Neuronal stem cell (in vitro differentiated cells): ENCODE results near the gene KIF4A.
"Not testable (repeated sequence)": the region's sequence is repeated elsewhere in the genome, so short reads cannot be mapped to it uniquely, and the experiment has no call there.

Experiments
- DNase-seq: peaks from one replicate; pipeline ENCODE4 v3.0.0-alpha.2; 2013; ENCODE audit warnings: low spot score
- H2AFZ ChIP-seq: one replicate; pipeline ENCODE4 v1.6.1; 2013; ENCODE audit warnings: mild to moderate bottlenecking, low read length, inconsistent platforms
- H2AK5ac ChIP-seq: 2 replicates; pipeline ENCODE4 v1.6.1; 2013; ENCODE audit warnings: low read depth, mild to moderate bottlenecking, inconsistent platforms, low read length, moderate library complexity, mixed read lengths
- H2BK120ac ChIP-seq: 2 replicates; pipeline ENCODE4 v1.6.1; 2013; ENCODE audit warnings: low read depth, mild to moderate bottlenecking, inconsistent platforms, low read length, moderate library complexity, mixed read lengths
- H2BK12ac ChIP-seq: one replicate; pipeline ENCODE4 v1.6.1; 2013; ENCODE audit warnings: low read length, inconsistent platforms
- H2BK15ac ChIP-seq: 2 replicates; pipeline ENCODE4 v1.6.1; 2013; ENCODE audit warnings: mild to moderate bottlenecking, low read length, inconsistent platforms, mixed read lengths
- H2BK5ac ChIP-seq: one replicate; pipeline ENCODE4 v1.6.1; 2013; ENCODE audit warnings: inconsistent platforms, mild to moderate bottlenecking, low read length, moderate library complexity
- H3K14ac ChIP-seq: one replicate; pipeline ENCODE4 v1.6.1; 2013; ENCODE audit warnings: low read length, inconsistent platforms
- H3K18ac ChIP-seq: 2 replicates; pipeline ENCODE4 v1.6.1; 2013; ENCODE audit warnings: low read length, inconsistent platforms
- H3K23ac ChIP-seq: 2 replicates; pipeline ENCODE4 v1.6.1; 2013; ENCODE audit warnings: low read depth, mild to moderate bottlenecking, mixed read lengths, low read length, inconsistent platforms; ENCODE audit not compliant: poor library complexity
- H3K27ac ChIP-seq: replicated peaks from 3 replicates; pipeline ENCODE4 v1.5.1; 2013; ENCODE audit warnings: low read length, inconsistent platforms
- H3K27me3 ChIP-seq, 3 experiments: 2 replicates each; pipeline ENCODE4 v1.6.1; 2013; ENCODE audit warnings: low read length in 3 of 3, mild to moderate bottlenecking in 2 of 3, inconsistent platforms in 1 of 3, low read depth in 1 of 3, mixed read lengths in 1 of 3, moderate library complexity in 1 of 3; ENCODE audit not compliant: control insufficient read depth in 3 of 3, insufficient read depth in 3 of 3
- H3K36me3 ChIP-seq, 2 donors: replicated peaks in 1 of 2; 2 replicates each; pipeline ENCODE4 v1.6.1; 2013; ENCODE audit warnings: low read length in 2 of 2; ENCODE audit not compliant: control insufficient read depth in 2 of 2, insufficient read depth in 2 of 2
- H3K4ac ChIP-seq: 2 replicates; pipeline ENCODE4 v1.6.1; 2013; ENCODE audit warnings: inconsistent platforms, mild to moderate bottlenecking, low read length, moderate library complexity
- H3K4me1 ChIP-seq, 2 donors: 1 replicate in 1 of 2; 2 replicates in 1 of 2; pipeline ENCODE4 v1.6.1; 2013; ENCODE audit warnings: low read length in 2 of 2, low read depth in 1 of 2; ENCODE audit not compliant: control insufficient read depth in 2 of 2, insufficient read depth in 1 of 2
- H3K4me2 ChIP-seq: one replicate; pipeline ENCODE4 v1.6.1; 2013; ENCODE audit warnings: mild to moderate bottlenecking, low read length, inconsistent platforms; ENCODE audit not compliant: insufficient read depth, poor library complexity, severe bottlenecking
- H3K4me3 ChIP-seq, 2 donors: 2 replicates each; pipeline ENCODE4 v1.5.1; 2013; ENCODE audit warnings: low read length in 2 of 2, mild to moderate bottlenecking in 2 of 2, inconsistent platforms in 1 of 2, moderate library complexity in 1 of 2
- H3K79me1 ChIP-seq: one replicate; pipeline ENCODE4 v1.6.1; 2013; ENCODE audit warnings: low read depth, mild to moderate bottlenecking, inconsistent platforms, low read length, moderate library complexity
- H3K9ac ChIP-seq: one replicate; pipeline ENCODE4 v1.6.1; 2013; ENCODE audit warnings: mild to moderate bottlenecking, low read depth, low read length, inconsistent platforms; ENCODE audit not compliant: poor library complexity
- H3K9me3 ChIP-seq, 2 donors: replicated peaks in 1 of 2; 2 replicates each; pipeline versions ENCODE3 to v1.6.1; 2013; ENCODE audit warnings: low read length in 2 of 2, mild to moderate bottlenecking in 2 of 2, inconsistent platforms in 1 of 2, low read depth in 1 of 2, mixed read lengths in 1 of 2, moderate library complexity in 1 of 2; ENCODE audit not compliant: control insufficient read depth in 2 of 2, insufficient read depth in 1 of 2
- H4K8ac ChIP-seq: one replicate; pipeline ENCODE4 v1.6.1; 2013; ENCODE audit warnings: low read depth, mild to moderate bottlenecking, inconsistent platforms, low read length, moderate library complexity
- H4K91ac ChIP-seq: one replicate; pipeline ENCODE4 v1.6.1; 2013; ENCODE audit warnings: low read length, low read depth, mild to moderate bottlenecking, inconsistent platforms; ENCODE audit not compliant: poor library complexity
- WGBS, 2 donors: extraction: QIAGEN DNeasy Blood & Tissue Kit; methylation state at CpG; one replicate each; pipeline ENCODE4 v1.1.7; 2013; ENCODE audit warnings: missing lambda C conversion rate in 2 of 2, mixed read lengths in 1 of 2; ENCODE audit not compliant: insufficient read length in 2 of 2, insufficient replicate concordance in 1 of 2; ENCODE audit errors: extremely low coverage in 2 of 2; 5-methylcytosine and 5-hydroxymethylcytosine counted together

Gene KIF4A

DNA sequence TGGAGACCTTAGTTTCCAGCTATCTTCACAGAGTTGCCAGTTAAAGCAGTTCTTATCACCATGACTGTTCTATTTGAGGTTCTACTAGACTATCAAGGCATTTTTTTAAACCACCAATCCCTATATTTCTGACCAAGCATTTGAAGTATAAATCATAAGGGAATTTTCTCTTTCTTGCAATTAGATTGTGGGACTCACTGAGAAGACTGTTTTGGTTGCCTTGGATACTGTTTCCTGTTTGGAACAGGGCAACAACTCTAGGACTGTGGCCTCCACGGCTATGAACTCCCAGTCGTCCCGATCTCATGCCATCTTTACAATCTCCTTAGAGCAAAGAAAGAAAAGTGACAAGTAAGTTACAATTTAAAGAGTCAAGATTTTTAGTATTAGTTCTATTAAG lies 11.8 kb downstream of the KIF4A start:
- no peaks in the 10 kb centered on the region for H3K4me1 ChIP-seq
- WGBS, 2 donors, result no CpG with 5 or more reads among the region's 3 CpGs
- H2BK15ac ChIP-seq, result no peak overlapping the region
- H3K4me2 ChIP-seq, result no peak overlapping the region
- no peak overlapping the region for H2BK5ac ChIP-seq
- no peak overlapping the region for H3K27ac ChIP-seq
- no peak overlapping the region for H2BK120ac ChIP-seq
- H2AK5ac ChIP-seq, result no peak overlapping the region
- no peak overlapping the region for H4K91ac ChIP-seq
- no peaks in the 10 kb centered on the region for H3K27me3 ChIP-seq
- no peak overlapping the region for H3K18ac ChIP-seq
- H3K23ac ChIP-seq, result no peak overlapping the region
- H3K36me3 ChIP-seq, result peaks cover 3 to 85% of the 10 kb centered on the region in 2 donors
- no peaks in the 10 kb centered on the region for H3K9me3 ChIP-seq
- no peak overlapping the region for H3K4me3 ChIP-seq
- H3K9ac ChIP-seq, result no peak overlapping the region
- H2BK12ac ChIP-seq, result no peak overlapping the region
- no peak overlapping the region for H4K8ac ChIP-seq
- no peak overlapping the region for H2AFZ ChIP-seq
- no peaks in the 10 kb centered on the region for H3K79me1 ChIP-seq
- DNase-seq, result no peak
- H3K14ac ChIP-seq, result no peak overlapping the region
- H3K4ac ChIP-seq, result no peak overlapping the region

DNA sequence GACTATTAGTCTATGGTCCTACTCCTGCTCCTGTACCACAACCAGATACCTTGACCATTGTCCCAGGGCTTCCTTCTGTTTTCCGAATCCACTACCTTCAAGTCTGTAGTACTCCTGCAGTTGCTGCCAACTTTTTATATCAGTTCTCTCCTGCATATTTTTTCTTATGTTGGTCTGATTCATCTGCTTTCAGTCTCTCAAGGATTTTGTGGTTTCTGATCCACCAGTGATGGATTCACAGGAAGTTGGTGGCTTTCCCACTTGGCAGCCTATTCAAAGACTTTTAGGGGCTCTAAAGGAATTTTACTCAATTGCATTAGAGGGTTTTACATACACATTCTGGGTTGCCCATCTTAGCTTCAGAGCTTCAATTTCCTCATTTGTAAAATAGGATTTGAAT lies 23.6 kb downstream of the KIF4A start:
- H2AFZ ChIP-seq, result no peak overlapping the region
- no peak overlapping the region for H2BK15ac ChIP-seq
- no CpG with 5 or more reads among the region's 1 CpG for WGBS, 2 donors
- H2BK5ac ChIP-seq, result no peak overlapping the region
- no peak overlapping the region for H3K9ac ChIP-seq
- H4K8ac ChIP-seq, result no peak overlapping the region
- no peak overlapping the region for H3K4ac ChIP-seq
- H3K23ac ChIP-seq, result no peak overlapping the region
- peaks cover 0 to 8% of the 10 kb centered on the region in 2 donors for H3K9me3 ChIP-seq
- peaks cover 0 to 44% of the 10 kb centered on the region in 2 donors for H3K36me3 ChIP-seq
- no peak overlapping the region for H2BK12ac ChIP-seq
- no peak overlapping the region for H3K27ac ChIP-seq
- no peaks in the 10 kb centered on the region for H3K4me1 ChIP-seq
- H2AK5ac ChIP-seq, result no peak overlapping the region
- no peak for DNase-seq
- H2BK120ac ChIP-seq, result no peak overlapping the region
- H3K18ac ChIP-seq, result no peak overlapping the region
- H3K79me1 ChIP-seq, result no peaks in the 10 kb centered on the region
- no peak overlapping the region for H3K14ac ChIP-seq
- H3K4me3 ChIP-seq, result no peak overlapping the region
- no peak overlapping the region for H4K91ac ChIP-seq
- H3K27me3 ChIP-seq, result no peaks in the 10 kb centered on the region
- no peak overlapping the region for H3K4me2 ChIP-seq

DNA sequence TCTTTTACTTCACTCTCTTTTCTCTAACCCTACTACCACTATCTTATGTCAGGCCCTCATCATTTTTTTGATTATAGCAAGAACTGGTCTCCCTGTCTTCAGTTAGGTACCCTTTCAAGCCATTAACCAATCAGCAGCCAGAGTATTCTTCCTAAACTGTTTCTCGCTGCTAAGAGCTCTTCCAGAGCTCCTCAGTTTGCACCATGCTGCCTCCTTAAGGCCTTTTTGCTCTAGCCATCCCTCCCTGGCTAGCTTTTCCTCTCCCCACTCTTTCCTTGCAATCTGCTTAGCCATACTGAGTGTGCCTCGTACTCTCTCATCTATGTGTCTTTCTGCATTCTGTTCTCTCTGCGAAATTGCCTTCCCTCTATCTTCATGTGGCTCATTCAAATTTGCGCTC lies 32.9 kb downstream of the KIF4A start:
- DNase-seq, result no peak
- no peak overlapping the region for H3K23ac ChIP-seq

DNA sequence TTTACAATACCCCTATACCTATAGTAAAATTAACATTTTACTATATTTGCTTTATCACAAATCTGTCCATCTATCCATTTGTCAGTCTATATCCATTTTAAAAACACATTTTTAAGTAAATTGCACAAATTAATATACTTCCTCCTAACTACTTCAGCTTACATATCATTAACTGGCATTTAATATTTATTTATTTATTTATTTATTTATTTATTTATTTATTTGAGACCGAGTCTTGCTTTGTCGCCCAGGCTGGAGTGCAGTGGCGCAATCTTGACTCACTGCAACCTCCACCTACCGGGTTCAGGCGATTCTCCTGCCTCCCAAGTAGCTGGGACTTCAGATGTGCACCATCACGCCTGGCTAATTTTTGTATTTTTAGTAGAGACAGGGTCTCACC lies 33.7 kb downstream of the KIF4A start:
- not testable (repeated sequence) for H4K8ac ChIP-seq, H3K79me1 ChIP-seq, H3K23ac ChIP-seq, H2BK15ac ChIP-seq, H2AK5ac ChIP-seq, H2BK5ac ChIP-seq, H3K14ac ChIP-seq, H3K4me2 ChIP-seq, H2BK120ac ChIP-seq, H3K18ac ChIP-seq, H2AFZ ChIP-seq, H4K91ac ChIP-seq, H3K9me3 ChIP-seq, H3K9ac ChIP-seq, H3K27ac ChIP-seq, H2BK12ac ChIP-seq, H3K4me3 ChIP-seq, H3K27me3 ChIP-seq, H3K4ac ChIP-seq, H3K4me1 ChIP-seq, DNase-seq
- WGBS, 2 donors, result no CpG with 5 or more reads among the region's 6 CpGs
- peaks cover 0 to 36% of the 10 kb centered on the region in 2 donors for H3K36me3 ChIP-seq

More for the DNA sequence above, 32.9 kb downstream of the KIF4A start:
- Histone ChIP-seq H3K27me3 (no peaks in the 10 kb centered on the region), H3K4me3 (no peak overlapping the region), H3K79me1 (peaks cover 2% of the 10 kb centered on the region), H2BK5ac (no peak overlapping the region), H3K36me3 (peaks cover 0 to 31% of the 10 kb centered on the region in 2 donors), H2BK12ac (no peak overlapping the region), H3K27ac (no peak overlapping the region), H3K18ac (no peak overlapping the region), H2AFZ (no peak overlapping the region), H3K4me1 (no peaks in the 10 kb centered on the region), H4K91ac (no peak overlapping the region), H2BK15ac (no peak overlapping the region), H2AK5ac (no peak overlapping the region), H3K9me3 (no peaks in the 10 kb centered on the region), H3K4ac (no peak overlapping the region), H4K8ac (no peak overlapping the region), H3K9ac (no peak overlapping the region), H3K4me2 (no peak overlapping the region), H2BK120ac (no peak overlapping the region), H3K14ac (no peak overlapping the region)
- no CpG with 5 or more reads among the region's 4 CpGs for WGBS, 2 donors
